GM19240 (cell line): ENCODE results near the gene CDH3.
"Not testable (repeated sequence)": the region's sequence is repeated elsewhere in the genome, so short reads cannot be mapped to it uniquely, and the experiment has no call there.

Experiments used
- DNase-seq: peaks from one replicate; pipeline ENCODE4 v3.0.0; 2011; ENCODE audit warnings: low spot score; ENCODE audit not compliant: insufficient read length

The CDH3 gene

GRCh38 chr16:68700831-68701230 is 55.7 kb downstream of the CDH3 start:
- no peak for DNase-seq

- DNase-seq: peak; percentile 66
Observed at GRCh38 chr16:68704232-68704867, 59.2 kb downstream of the CDH3 start.

GRCh38 chr16:68707340-68708152 is 62.4 kb downstream of the CDH3 start:
- no peak for DNase-seq

DNA sequence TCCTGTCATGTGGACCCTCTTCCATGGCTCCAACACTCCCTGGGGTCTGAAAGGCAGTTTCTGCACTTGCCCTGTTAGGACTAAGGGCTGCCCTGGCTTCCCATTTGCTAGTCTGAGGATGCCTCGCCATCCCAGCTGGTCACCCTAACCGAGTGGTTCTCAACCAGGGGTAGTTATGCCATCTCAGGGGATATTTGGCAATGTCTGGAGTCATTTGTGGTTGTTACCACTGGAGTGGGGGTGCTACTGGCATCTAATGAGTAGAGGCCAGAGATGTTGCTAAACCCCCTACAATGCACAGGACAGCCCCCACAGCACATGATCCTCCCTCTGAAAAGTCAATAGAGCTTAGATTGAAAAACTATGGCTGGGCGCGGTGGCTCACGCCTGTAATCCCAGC is 65.1 kb downstream of the CDH3 start:
- DNase-seq: no peak

DNA sequence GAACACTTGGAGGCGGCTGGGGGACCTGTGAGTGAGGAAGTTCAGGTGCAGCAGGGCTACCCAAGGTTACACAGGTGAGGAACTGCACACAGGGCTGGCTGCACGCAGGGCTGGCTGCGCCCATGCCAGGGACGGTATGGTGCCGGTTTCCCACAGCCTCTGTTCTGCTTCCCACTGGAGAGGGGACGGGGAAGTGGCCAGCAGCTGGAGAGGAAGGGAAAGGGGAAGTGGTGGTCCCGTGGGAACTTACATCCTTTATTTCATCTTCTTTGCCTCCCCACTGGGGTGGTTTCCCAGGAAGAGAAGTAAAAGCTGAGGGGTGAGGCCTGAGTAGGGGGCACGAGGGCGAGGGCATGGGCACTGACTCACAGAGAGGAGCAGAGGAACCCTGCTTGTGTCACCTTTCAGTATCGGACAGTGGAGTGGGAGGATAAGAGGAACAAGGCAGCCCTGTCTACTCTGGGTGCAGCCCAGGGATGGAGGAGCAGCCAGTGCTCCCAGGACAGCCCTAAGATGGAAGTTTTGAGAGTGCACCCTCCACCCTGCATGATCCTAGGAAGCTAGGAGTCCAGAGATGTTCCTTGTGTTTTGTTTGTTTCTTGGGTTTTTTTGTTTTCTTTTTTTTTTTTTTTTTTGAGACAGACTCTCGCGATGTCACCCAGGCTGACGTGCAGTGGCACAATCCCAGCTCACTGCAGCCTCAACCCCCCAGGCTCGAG is 66.5 kb downstream of the CDH3 start:
- no peak for DNase-seq

DNA sequence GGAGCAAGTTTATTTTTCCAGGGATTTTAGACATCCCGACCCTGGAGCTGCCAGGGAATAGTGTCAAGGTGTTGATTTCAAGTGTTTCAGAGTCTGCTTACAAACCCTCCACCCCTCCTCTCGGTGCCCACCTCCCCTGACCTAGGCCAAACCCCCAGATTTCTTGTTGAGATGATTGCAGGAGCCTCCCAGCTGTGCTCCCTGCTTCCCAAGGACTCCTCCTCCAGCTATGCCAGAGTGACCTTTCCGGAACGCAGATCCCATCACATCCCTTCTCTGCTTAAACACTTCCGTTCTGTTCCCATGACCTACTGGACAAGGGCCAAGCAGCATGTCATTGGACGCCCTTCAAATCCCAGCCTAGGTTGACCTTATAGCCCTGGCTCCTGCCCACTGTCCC is 68.3 kb downstream of the CDH3 start:
- DNase-seq: no peak

DNA sequence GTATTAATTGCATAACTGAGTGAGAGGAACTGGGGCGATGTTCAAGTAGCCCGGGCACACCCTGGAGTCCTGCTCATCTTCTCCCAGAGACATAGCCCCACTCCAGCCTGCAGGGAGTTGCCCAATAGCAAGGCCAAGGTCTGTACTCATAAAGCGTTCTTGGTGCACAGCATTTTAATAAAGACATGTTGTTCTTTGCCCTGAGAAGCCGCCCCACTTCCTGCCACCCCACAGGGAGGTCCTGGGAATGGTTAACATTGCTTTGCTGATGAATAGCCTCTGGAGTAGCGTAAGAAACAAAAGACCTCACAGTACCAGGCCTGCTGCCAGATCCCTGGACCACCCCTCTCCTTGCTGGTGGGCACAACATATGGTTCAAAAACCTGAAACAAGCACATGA is 70.4 kb downstream of the CDH3 start:
- no peak for DNase-seq

- not testable (repeated sequence) for DNase-seq
Observed at GRCh38 chr16:68716516-68716915, 71.4 kb downstream of the CDH3 start.

DNA sequence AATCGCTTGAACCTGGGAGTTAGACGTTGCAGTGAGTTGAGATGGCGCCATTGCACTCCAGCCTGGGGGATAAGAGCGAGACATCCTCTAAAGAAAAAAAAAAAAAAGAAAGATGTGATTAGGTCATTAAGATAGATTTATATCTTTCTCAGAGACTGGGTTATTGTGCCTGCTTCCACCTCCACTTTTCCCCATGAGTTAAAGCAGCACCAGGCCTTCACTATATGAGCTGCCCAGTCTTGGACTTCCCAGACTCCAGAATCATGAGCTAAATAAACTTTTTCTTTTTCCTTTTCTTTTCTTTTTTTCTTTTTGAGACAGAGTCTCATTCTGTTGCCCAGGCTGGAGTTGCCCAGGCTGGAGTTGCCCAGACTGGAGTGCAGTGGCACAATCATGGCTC is 72.6 kb downstream of the CDH3 start:
- DNase-seq: no peak

DNA sequence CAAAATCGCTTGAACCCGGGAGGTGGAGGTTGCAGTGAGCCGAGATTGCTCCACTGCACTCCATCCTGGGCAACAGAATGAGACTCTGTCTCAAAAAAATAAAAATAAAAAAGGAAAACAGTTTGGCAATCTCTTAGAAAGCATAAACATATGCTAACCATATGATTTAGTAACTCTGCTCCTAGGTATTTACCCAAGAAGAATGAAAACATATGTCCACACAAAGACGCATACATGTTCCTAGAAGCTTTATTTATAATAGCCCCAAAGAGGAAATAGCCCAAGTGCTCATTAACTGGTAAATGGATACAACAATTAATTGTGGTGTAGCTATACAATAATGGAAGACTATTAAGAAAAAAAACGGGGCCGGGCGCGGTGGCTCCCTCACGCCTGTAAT is 73.5 kb downstream of the CDH3 start:
- no peak for DNase-seq

DNA sequence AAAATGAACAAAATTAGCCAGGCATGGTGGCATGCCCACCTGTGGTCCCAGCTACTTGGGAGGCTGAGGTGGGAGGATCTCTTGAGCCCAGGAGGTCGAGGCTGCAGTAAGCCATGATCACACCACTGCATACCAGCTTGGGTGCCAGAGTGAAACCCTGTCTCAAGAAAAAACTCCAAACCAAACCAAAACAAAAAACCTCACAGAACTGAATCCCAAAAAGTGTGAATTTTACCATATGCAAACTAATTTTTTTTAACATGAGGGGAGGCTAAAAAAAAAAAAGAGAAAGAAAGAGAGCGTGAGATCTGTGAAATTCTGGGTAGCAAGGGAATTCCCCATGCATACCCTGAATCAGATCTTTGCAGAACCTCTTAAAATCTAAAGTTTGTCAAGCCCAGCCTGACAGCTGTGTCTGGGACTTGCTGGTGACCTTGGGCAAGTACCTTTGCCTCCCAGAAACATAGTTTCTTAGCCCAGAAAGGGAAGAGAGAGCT is 74.9 kb downstream of the CDH3 start:
- peak; percentile 58 for DNase-seq

- no peak for DNase-seq
Observed at GRCh38 chr16:68722119-68723024, 77.3 kb downstream of the CDH3 start.

GRCh38 chr16:68724797-68725196 is 79.7 kb downstream of the CDH3 start:
- DNase-seq: no peak

DNA sequence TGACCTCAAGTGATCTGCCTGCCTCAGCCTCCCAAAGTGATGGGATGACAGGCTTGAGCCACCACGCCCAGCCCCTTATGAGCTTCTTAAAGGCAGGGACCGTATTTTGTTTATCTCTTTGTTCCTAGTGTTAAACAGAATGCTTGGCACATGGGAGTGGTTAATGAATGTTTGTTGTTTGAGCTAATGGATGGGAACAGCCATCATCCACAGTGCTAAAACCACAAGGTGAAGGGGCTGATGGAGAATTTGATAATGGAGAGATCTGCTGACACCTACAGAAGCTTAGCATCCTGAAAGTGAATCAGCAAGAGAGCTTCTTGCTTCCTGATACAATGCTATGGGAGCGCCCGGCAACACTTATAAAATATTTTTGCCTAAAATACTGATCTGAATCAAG is 83.4 kb downstream of the CDH3 start:
- DNase-seq: no peak

DNA sequence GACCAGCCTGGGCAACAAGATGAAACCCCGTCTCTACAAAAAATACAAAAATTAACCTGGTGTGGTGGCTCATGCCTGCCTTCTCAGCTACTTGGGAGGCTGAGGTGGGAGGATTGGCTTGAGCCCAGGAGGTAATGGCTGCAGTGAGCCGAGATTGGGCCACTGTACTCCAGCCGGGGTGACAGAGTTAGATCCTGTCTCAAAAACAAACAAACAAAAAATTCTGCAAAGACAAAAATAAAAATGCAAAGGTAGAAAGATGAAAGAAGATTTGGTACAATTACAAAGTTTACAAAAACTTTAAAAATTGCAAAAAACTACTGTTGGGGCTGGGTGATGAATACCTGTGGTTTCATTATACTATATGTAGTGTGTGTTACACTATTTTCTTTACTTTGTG is 86.5 kb downstream of the CDH3 start:
- DNase-seq: no peak

GRCh38 chr16:68732042-68732680 is 87.1 kb downstream of the CDH3 start:
- no peak for DNase-seq

DNA sequence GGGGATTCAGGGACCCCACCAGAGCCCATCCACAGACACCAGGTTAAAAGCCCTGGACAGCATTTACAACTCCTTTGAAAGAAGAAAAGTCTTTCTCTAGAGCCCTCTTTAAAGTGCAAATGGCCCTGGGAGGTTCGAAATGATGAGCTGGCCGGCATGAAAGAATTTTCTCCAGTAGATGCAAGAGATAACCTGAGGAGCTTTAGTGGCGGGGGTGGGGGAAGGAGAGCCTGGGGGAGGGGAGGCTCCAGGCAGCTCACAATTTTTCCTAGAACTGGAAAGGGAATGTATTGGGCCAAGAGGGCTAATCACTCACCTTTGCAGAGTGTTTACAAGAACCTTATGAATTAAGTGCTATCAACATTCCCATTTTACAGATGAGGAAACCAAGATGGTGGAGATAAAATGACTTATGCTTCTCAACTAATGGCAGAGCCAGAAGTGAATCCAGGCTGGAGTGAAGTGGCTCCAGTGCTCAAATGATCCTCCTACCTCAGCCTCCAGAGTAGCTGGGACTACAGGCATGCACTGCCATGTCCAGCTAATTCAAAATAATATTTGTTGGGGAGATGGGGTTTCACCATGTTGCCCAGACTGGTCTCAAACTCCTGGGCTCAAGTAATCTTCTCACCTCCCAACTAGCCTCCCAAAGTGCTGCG is 87.8 kb downstream of the CDH3 start:
- DNase-seq: no peak

- DNase-seq: no peak
Observed at GRCh38 chr16:68733570-68733969, 88.5 kb downstream of the CDH3 start.

- no peak for DNase-seq
Observed at GRCh38 chr16:68734782-68735181, 89.7 kb downstream of the CDH3 start.

DNA sequence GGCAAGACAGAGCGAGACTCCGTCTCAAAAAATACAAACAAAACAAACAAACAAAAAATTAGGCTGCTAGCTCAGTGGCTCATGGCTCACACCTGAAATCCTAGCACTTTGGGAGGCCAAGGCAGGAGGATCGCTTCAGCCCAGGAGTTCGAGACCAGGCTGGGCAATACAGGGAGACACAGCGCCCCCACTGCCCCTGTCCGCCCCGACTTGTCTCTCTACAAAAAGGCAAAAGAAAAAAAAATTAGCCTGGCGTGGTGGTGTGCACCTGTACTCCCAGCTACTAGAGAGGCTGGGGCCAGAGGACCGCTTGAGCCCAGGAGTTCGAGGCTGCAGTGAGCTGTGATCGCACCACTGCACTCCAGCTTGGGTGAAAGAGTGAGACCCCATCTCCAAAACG is 91.5 kb downstream of the CDH3 start:
- DNase-seq: no peak
